Middle frontal gyrus (tissue), 1 donor: ENCODE data around the gene PIGO.

Source experiments
- DNase-seq: peaks from one replicate; pipeline ENCODE4 v3.0.0-alpha.2; 2015; ENCODE audit warnings: low spot score; ENCODE audit errors: extremely low spot score

Gene PIGO

GRCh38 chr9:35106343-35106730 is 9.9 kb upstream of the PIGO start:
- DNase-seq, result no peak

GRCh38 chr9:35105571-35106342 is 9.4 kb upstream of the PIGO start:
- no peak for DNase-seq

GRCh38 chr9:35105126-35105525 is 8.7 kb upstream of the PIGO start:
- DNase-seq, result no peak

GRCh38 chr9:35104586-35104985 is 8.2 kb upstream of the PIGO start:
- DNase-seq, result no peak

GRCh38 chr9:35103660-35104191 is 7.3 kb upstream of the PIGO start:
- no peak for DNase-seq

- DNase-seq, result peak; percentile 94
These were observed 6.6 kb upstream of the PIGO start, which contains the start of gene STOML2 for GRCh38 chr9:35102769-35103659. Gene STOML2, minus strand, starts transcription at chr9:35103131. Its CDS starts 37 bp downstream, at chr9:35103094.

GRCh38 chr9:35102465-35102768 is 6.0 kb upstream of the PIGO start:
- no peak for DNase-seq

GRCh38 chr9:35097573-35097972 is 1.2 kb upstream of the PIGO start:
- no peak for DNase-seq

- no peak for DNase-seq
These were observed 4.9 kb downstream of the PIGO start for GRCh38 chr9:35091536-35091935.

GRCh38 chr9:35089434-35089833 is 7.0 kb downstream of the PIGO start:
- DNase-seq, result no peak

GRCh38 chr9:35085078-35085477 is 11.3 kb downstream of the PIGO start:
- no peak for DNase-seq

- DNase-seq, result peak; percentile 89
These were observed 16.7 kb downstream of the PIGO start, which contains the start of gene FANCG for GRCh38 chr9:35079426-35080341. Gene FANCG, minus strand, starts transcription at chr9:35079942. Its CDS starts 418 bp downstream, at chr9:35079524.

- no peak for DNase-seq
These were observed 17.4 kb downstream of the PIGO start for GRCh38 chr9:35079041-35079425.

GRCh38 chr9:35078066-35078465 is 18.3 kb downstream of the PIGO start:
- no peak for DNase-seq

- no peak for DNase-seq
These were observed 19.5 kb downstream of the PIGO start for GRCh38 chr9:35076848-35077247.

GRCh38 chr9:35075358-35075757 is 21.0 kb downstream of the PIGO start:
- no peak for DNase-seq

- DNase-seq, result no peak
These were observed 21.6 kb downstream of the PIGO start for GRCh38 chr9:35074791-35075190.

GRCh38 chr9:35074141-35074540 is 22.2 kb downstream of the PIGO start:
- DNase-seq, result no peak

- DNase-seq, result no peak
These were observed 23.1 kb downstream of the PIGO start for GRCh38 chr9:35073279-35073612.

- peak; percentile 99 for DNase-seq
These were observed 23.7 kb downstream of the PIGO start, which contains the start of gene VCP for GRCh38 chr9:35072461-35073278. Gene VCP, minus strand, starts transcription at chr9:35072625. Its CDS starts 272 bp downstream, at chr9:35072353.
